Chondrocyte (in vitro differentiated cells): Measurements from ENCODE around the gene SLC22A23. TPM values are rescaled to one million over a fixed set of nuclear protein-coding genes. Genes with fewer than 3 reads are reported as not detected.

Experiments
- DNase-seq: peaks from one replicate; pipeline ENCODE4 v3.0.0; 2021; ENCODE audit warnings: mixed read lengths, low spot score
- H3K27ac Mint-ChIP-seq: one replicate; pipeline ENCODE4 v1.8.0; 2021; ENCODE audit warnings: mild to moderate bottlenecking, moderate library complexity, mixed read lengths; ENCODE audit not compliant: unreplicated experiment
- H3K27me3 Mint-ChIP-seq: 2 replicates; pipeline ENCODE4 v1.8.0; 2021; ENCODE audit warnings: low read depth, mixed read lengths
- H3K36me3 Mint-ChIP-seq: 2 replicates; pipeline ENCODE4 v1.8.0; 2021; ENCODE audit warnings: low read depth, mixed read lengths
- H3K4me1 Mint-ChIP-seq: 2 replicates; pipeline ENCODE4 v1.8.0; 2021; ENCODE audit warnings: low read depth, mild to moderate bottlenecking, mixed read lengths
- H3K4me3 Mint-ChIP-seq: one replicate; pipeline ENCODE4 v1.8.0; 2021; ENCODE audit warnings: mild to moderate bottlenecking, moderate library complexity, mixed read lengths; ENCODE audit not compliant: unreplicated experiment
- H3K9me3 Mint-ChIP-seq: 2 replicates; pipeline ENCODE4 v1.8.0; 2021; ENCODE audit warnings: low read depth, mixed read lengths
- CTCF ChIP-seq: fragments of 200-600 bp; sonication (generic); IDR thresholded peaks from 2 replicates; pipeline ENCODE4 v1.5.0; 2021; ENCODE audit warnings: antibody characterized with exemption, mild to moderate bottlenecking, moderate library complexity
- total RNA-seq: library from RNA; stranded (reverse); gene quantifications from 3 replicates; pipeline ENCODE4 v1.2.1, GENCODE V29; 2021

The SLC22A23 gene
- total RNA-seq, 1 donor from 2014 or later: 36.4 TPM

- TF ChIP-seq CTCF: no peak
- Mint-ChIP-seq H3K4me3 (no peak overlapping the region), H3K27ac (no peak overlapping the region), H3K4me1 (peaks cover 46% of the 10 kb centered on the region), H3K36me3 (peaks cover 6% of the 10 kb centered on the region), H3K9me3 (no peaks in the 10 kb centered on the region), H3K27me3 (no peaks in the 10 kb centered on the region)
- no peak for DNase-seq
Measured at GRCh38 chr6:3402310-3403237, 54.3 kb downstream of the SLC22A23 start.

GRCh38 chr6:3400162-3400561 lies 56.7 kb downstream of the SLC22A23 start:
- Mint-ChIP-seq H3K4me1 (peaks cover 32% of the 10 kb centered on the region), H3K27ac (no peak overlapping the region), H3K4me3 (no peak overlapping the region), H3K36me3 (peaks cover 5% of the 10 kb centered on the region), H3K27me3 (no peaks in the 10 kb centered on the region), H3K9me3 (no peaks in the 10 kb centered on the region)
- DNase-seq: no peak
- no peak for TF ChIP-seq CTCF

DNA sequence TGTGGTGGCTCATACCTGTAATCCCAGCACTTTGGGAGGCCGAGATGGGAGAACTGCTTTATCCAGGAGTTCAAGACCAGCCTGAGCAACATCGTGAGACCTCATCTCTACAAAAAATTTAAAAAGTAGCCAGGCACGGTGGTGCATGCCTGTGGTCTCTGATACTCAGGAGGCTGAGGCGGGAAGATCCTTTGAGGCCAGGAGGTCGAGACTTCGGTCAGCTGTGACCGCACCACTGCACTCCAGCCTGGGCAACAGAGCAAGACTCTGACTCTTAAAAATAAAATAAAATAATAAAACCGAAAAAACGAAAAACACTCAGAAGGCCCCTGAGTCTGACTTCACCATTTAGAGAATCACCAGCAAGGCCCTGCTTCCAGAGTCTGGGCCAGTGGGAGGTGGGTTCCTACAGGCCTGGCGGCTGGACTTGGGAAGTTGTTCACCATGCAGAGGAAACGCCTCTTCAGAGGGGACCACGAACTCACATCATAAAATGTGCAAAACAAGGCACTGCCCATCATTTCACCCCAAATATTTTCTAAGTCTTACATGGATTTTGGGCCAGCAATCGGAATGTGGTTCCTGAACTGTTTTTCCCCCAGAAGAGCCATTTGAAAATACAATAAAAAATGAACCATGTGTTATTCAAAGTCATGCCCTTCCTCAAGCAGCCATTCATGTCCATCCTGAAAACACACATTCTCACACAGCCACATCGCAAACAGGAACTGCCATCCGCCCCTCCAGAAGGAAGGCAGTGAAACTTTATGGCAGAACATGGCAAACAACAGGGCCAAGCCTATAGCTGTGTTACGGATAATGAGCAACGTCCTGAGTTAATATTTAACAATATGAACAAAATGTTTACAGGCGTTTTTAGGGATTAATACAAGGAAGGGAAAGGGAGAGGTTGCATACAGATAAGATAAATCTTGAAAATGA lies 57.8 kb downstream of the SLC22A23 start:
- TF ChIP-seq CTCF: no peak
- no peaks in the 10 kb centered on the region for H3K9me3 Mint-ChIP-seq
- no peak overlapping the region for H3K27ac Mint-ChIP-seq
- no peak overlapping the region for H3K4me3 Mint-ChIP-seq
- DNase-seq: no peak
- peaks cover 26% of the 10 kb centered on the region for H3K4me1 Mint-ChIP-seq
- H3K36me3 Mint-ChIP-seq: peaks cover 5% of the 10 kb centered on the region
- H3K27me3 Mint-ChIP-seq: no peaks in the 10 kb centered on the region

GRCh38 chr6:3398165-3398562 lies 58.7 kb downstream of the SLC22A23 start:
- no peaks in the 10 kb centered on the region for H3K9me3 Mint-ChIP-seq
- TF ChIP-seq CTCF: no peak
- no peaks in the 10 kb centered on the region for H3K27me3 Mint-ChIP-seq
- H3K4me3 Mint-ChIP-seq: no peak overlapping the region
- peaks cover 24% of the 10 kb centered on the region for H3K4me1 Mint-ChIP-seq
- no peak for DNase-seq
- H3K27ac Mint-ChIP-seq: no peak overlapping the region
- H3K36me3 Mint-ChIP-seq: peaks cover 1% of the 10 kb centered on the region
